Vagina (tissue), 2 donors: ENCODE measurements around the gene WWOX.

ENCODE experiments used
- CTCF ChIP-seq, 3 experiments: fragments of 450-650 bp in 2 of 3; fragments of 200-600 bp in 1 of 3; sonication (generic) in 1 of 3; IDR thresholded peaks; one replicate each; pipeline ENCODE4 v1.5.1; 2017 to 2019; ENCODE audit warnings: antibody characterized with exemption in 3 of 3, mild to moderate bottlenecking in 2 of 3, moderate library complexity in 2 of 3
- POLR2A ChIP-seq, 2 donors: fragments of 450-650 bp; IDR thresholded peaks; one replicate each; pipeline ENCODE4 v1.6.1; 2017; ENCODE audit warnings: antibody characterized with exemption in 2 of 2, mild to moderate bottlenecking in 2 of 2, moderate library complexity in 2 of 2
- POLR2AphosphoS5 ChIP-seq, 2 donors: sonication (generic); formaldehyde crosslinking; IDR thresholded peaks; one replicate each; pipeline ENCODE4 v1.9.0; 2017; ENCODE audit warnings: antibody characterized with exemption in 2 of 2, mild to moderate bottlenecking in 2 of 2, low read depth in 1 of 2; ENCODE audit not compliant: insufficient read depth in 1 of 2

DNA sequence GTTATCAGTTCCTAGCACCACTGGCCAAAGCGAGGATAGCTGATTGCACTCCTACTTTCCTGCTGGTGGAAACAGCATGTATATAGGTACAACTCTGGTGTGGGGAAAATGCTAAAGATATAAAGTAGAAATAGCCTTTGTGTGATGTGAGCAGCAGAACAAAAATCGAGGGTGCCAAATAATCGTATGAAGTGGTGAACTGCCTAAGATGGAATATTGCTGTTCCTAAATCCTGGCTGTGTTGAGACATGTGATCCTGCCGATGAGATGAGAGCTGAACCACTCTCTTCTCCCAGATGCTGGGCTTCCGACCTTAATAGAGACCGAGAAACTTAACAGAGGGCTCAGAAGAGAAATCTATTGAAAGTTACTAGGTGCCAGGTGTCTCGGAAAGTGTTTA lies 117.8 kb downstream of the WWOX start:
- TF ChIP-seq CTCF (IDR thresholded peaks at IDR 0.05) (no peak), POLR2A (IDR thresholded peaks at IDR 0.05) (no peak), POLR2AphosphoS5 (IDR thresholded peaks at IDR 0.05; ENCODE audit: insufficient read depth in 1 of 2, low read depth in 1 of 2) (no peak)
